Tibial artery (tissue), 4 donors: ENCODE measurements around the gene ITLN2.
"Not testable (repeated sequence)": the region's sequence is repeated elsewhere in the genome, so short reads cannot be mapped to it uniquely, and the experiment has no call there.

ENCODE experiments used
- DNase-seq, 2 donors: peaks; one replicate each; pipeline ENCODE4 v3.0.0-alpha.2; 2019
- H3K27ac ChIP-seq, 2 donors: fragments of 200-600 bp; sonication (generic) in 1 of 2; 1 replicate in 1 of 2; 2 replicates in 1 of 2; pipeline ENCODE4 v1.5.1; 2018 to 2019; ENCODE audit warnings: mild to moderate bottlenecking in 1 of 2
- H3K27me3 ChIP-seq, 2 donors: fragments of 200-600 bp; sonication (generic) in 1 of 2; one replicate each; pipeline versions ENCODE4 v1.5.1 to v1.6.0; 2016 to 2019
- H3K36me3 ChIP-seq, 3 donors: fragments of 200-600 bp; sonication (generic) in 2 of 3; one replicate each; pipeline ENCODE4 v1.5.1; 2016 to 2019; ENCODE audit warnings: mild to moderate bottlenecking in 2 of 3
- H3K4me1 ChIP-seq, 4 donors: fragments of 200-600 bp; sonication (generic) in 2 of 4; 1 replicate in 3 of 4; 2 replicates in 1 of 4; pipeline ENCODE4 v1.5.1; 2016 to 2019
- H3K4me3 ChIP-seq, 2 donors: fragments of 200-600 bp; sonication (generic) in 1 of 2; 1 replicate in 1 of 2; 2 replicates in 1 of 2; pipeline ENCODE4 v1.5.1; 2018 to 2019; ENCODE audit warnings: mild to moderate bottlenecking in 2 of 2
- H3K9me3 ChIP-seq, 3 donors: fragments of 200-600 bp; sonication (generic) in 1 of 3; one replicate each; pipeline ENCODE4 v1.5.1; 2016 to 2019
- CTCF ChIP-seq, 2 experiments: fragments of 200-600 bp in 1 of 2; fragments of 450-650 bp in 1 of 2; IDR thresholded peaks; one replicate each; pipeline ENCODE4 v1.5.1; 2017 to 2019; ENCODE audit warnings: antibody characterized with exemption in 2 of 2, mild to moderate bottlenecking in 1 of 2, moderate library complexity in 1 of 2
- intact Hi-C: fragments of 100-400 bp; cut with DNase I; formaldehyde crosslinking; loops from one replicate; pipeline ENCODE4 v1.15.0; 2023; ENCODE audit warnings: low total_unique reads

The ITLN2 gene

GRCh38 chr1:160996178-160996577 is 41.6 kb upstream of the ITLN2 start:
- TF ChIP-seq CTCF (IDR thresholded peaks at IDR 0.05) = no peak
- no peak overlapping the region for H3K27ac ChIP-seq
- intact Hi-C loops = loop anchor here (10.0 kb wide), 1 partner anchor 99 kb away; the partner anchor contains the start of gene KLHDC9
- no peak for DNase-seq
- no peaks in the 10 kb centered on the region for H3K27me3 ChIP-seq
- no peaks in the 10 kb centered on the region for H3K9me3 ChIP-seq
- peaks cover 0 to 34% (median 0%) of the 10 kb centered on the region in 3 donors for H3K36me3 ChIP-seq
- no peaks in the 10 kb centered on the region for H3K4me1 ChIP-seq
- H3K4me3 ChIP-seq = no peak overlapping the region

- intact Hi-C loops = loop anchor here (10.0 kb wide), 1 partner anchor 101 kb away; the partner anchor contains the start of gene KLHDC9
- DNase-seq = no peak
- peak in 1 of 2 experiments; percentile 15 for TF ChIP-seq CTCF (IDR thresholded peaks at IDR 0.05)
Observed at GRCh38 chr1:160993544-160994193, 39.1 kb upstream of the ITLN2 start.

GRCh38 chr1:160992036-160992435 is 37.4 kb upstream of the ITLN2 start:
- not testable (repeated sequence) for H3K4me1 ChIP-seq, H3K4me3 ChIP-seq, H3K27ac ChIP-seq, H3K36me3 ChIP-seq, H3K9me3 ChIP-seq, H3K27me3 ChIP-seq
- intact Hi-C loops = loop anchor here (10.0 kb wide), 1 partner anchor 103 kb away; the partner anchor contains the start of gene KLHDC9
- DNase-seq = peak in 1 of 2 donors; percentile 13

More at GRCh38 chr1:160993544-160994193, 39.1 kb upstream of the ITLN2 start:
- H3K4me1 ChIP-seq = no peaks in the 10 kb centered on the region
- H3K36me3 ChIP-seq = peaks cover 0 to 10% (median 0%) of the 10 kb centered on the region in 3 donors
- H3K27ac ChIP-seq = no peak overlapping the region
- H3K9me3 ChIP-seq = no peaks in the 10 kb centered on the region
- H3K27me3 ChIP-seq = no peaks in the 10 kb centered on the region
- H3K4me3 ChIP-seq = no peak overlapping the region

GRCh38 chr1:160987359-160988050 is 32.9 kb upstream of the ITLN2 start:
- Histone ChIP-seq H3K4me3 (no peak overlapping the region), H3K9me3 (no peaks in the 10 kb centered on the region), H3K27me3 (peaks cover 0 to 3% of the 10 kb centered on the region in 2 donors), H3K27ac (no peak overlapping the region), H3K36me3 (no peaks in the 10 kb centered on the region), H3K4me1 (peaks cover 0 to under 1% (median 0%) of the 10 kb centered on the region in 4 donors)
- intact Hi-C loops = no loop called here
- TF ChIP-seq CTCF (IDR thresholded peaks at IDR 0.05) = no peak
- DNase-seq = peak in 1 of 2 donors; percentile 12

- Histone ChIP-seq H3K27me3 (peaks cover 0 to 21% of the 10 kb centered on the region in 2 donors), H3K27ac (no peak overlapping the region), H3K9me3 (no peaks in the 10 kb centered on the region), H3K4me1 (peaks cover 0 to 8% (median 0%) of the 10 kb centered on the region in 4 donors), H3K36me3 (no peaks in the 10 kb centered on the region), H3K4me3 (no peak overlapping the region)
- DNase-seq = no peak
- TF ChIP-seq CTCF (IDR thresholded peaks at IDR 0.05) = no peak
- intact Hi-C loops = no loop called here
Observed at GRCh38 chr1:160985723-160986122, 31.1 kb upstream of the ITLN2 start.
